HG02678 (cell line): ENCODE measurements around the gene FNBP1L.

Experiments used
- ATAC-seq: cut with Tn5 transposase; IDR thresholded peaks from one replicate; pipeline ENCODE4 v1.9.1; 2021; ENCODE audit warnings: mild to moderate bottlenecking, moderate library complexity; ENCODE audit not compliant: unreplicated experiment

The FNBP1L gene

GRCh38 chr1:93567255-93567918 lies 119.5 kb downstream of the FNBP1L start:
- no peak for ATAC-seq

GRCh38 chr1:93569489-93569888 lies 121.6 kb downstream of the FNBP1L start:
- no peak for ATAC-seq

GRCh38 chr1:93571623-93572310 lies 123.8 kb downstream of the FNBP1L start:
- ATAC-seq: no peak

- no peak for ATAC-seq
Observed at GRCh38 chr1:93573940-93574469, 126.1 kb downstream of the FNBP1L start.

- ATAC-seq: no peak
Observed at GRCh38 chr1:93574511-93574910, 126.6 kb downstream of the FNBP1L start.

- no peak for ATAC-seq
Observed at GRCh38 chr1:93574991-93575390, 127.1 kb downstream of the FNBP1L start.

- ATAC-seq: no peak
Observed at GRCh38 chr1:93575621-93576284, 127.8 kb downstream of the FNBP1L start.

GRCh38 chr1:93576346-93576745 lies 128.4 kb downstream of the FNBP1L start:
- ATAC-seq: no peak

- ATAC-seq: no peak
Observed at GRCh38 chr1:93576746-93577145, 128.8 kb downstream of the FNBP1L start.

- no peak for ATAC-seq
Observed at GRCh38 chr1:93577536-93578432, 129.9 kb downstream of the FNBP1L start.

GRCh38 chr1:93578433-93578830 lies 130.5 kb downstream of the FNBP1L start:
- ATAC-seq: no peak

GRCh38 chr1:93578911-93579825 lies 131.2 kb downstream of the FNBP1L start:
- ATAC-seq: no peak

- ATAC-seq: no peak
Observed at GRCh38 chr1:93579891-93580290, 132.0 kb downstream of the FNBP1L start.

- no peak for ATAC-seq
Observed at GRCh38 chr1:93581917-93582850, 134.3 kb downstream of the FNBP1L start.

GRCh38 chr1:93584261-93585003 lies 136.5 kb downstream of the FNBP1L start:
- no peak for ATAC-seq

GRCh38 chr1:93585059-93585966 lies 137.4 kb downstream of the FNBP1L start:
- ATAC-seq: no peak

- no peak for ATAC-seq
Observed at GRCh38 chr1:93587354-93587753, 139.4 kb downstream of the FNBP1L start.
